HFF-Myc (cell line): ENCODE results near the gene STARD7.

ENCODE experiments used
- DNase-seq: peaks from one replicate; pipeline ENCODE4 v3.0.0-alpha.2; 2011; ENCODE audit warnings: low read depth; ENCODE audit errors: extremely low read depth
- H3K4me3 ChIP-seq: replicated peaks from 2 replicates; pipeline ENCODE4 v1.5.1; 2011; ENCODE audit warnings: low read depth, mild to moderate bottlenecking, control low read depth, low read length
- TF ChIP-seq, protein P1 (sequence below): IDR thresholded peaks from 2 replicates; pipeline ENCODE4 v1.5.1; 2012; ENCODE audit warnings: mild to moderate bottlenecking, low read depth, low read length, control low read depth; ENCODE audit errors: missing control alignments

The STARD7 gene

DNA sequence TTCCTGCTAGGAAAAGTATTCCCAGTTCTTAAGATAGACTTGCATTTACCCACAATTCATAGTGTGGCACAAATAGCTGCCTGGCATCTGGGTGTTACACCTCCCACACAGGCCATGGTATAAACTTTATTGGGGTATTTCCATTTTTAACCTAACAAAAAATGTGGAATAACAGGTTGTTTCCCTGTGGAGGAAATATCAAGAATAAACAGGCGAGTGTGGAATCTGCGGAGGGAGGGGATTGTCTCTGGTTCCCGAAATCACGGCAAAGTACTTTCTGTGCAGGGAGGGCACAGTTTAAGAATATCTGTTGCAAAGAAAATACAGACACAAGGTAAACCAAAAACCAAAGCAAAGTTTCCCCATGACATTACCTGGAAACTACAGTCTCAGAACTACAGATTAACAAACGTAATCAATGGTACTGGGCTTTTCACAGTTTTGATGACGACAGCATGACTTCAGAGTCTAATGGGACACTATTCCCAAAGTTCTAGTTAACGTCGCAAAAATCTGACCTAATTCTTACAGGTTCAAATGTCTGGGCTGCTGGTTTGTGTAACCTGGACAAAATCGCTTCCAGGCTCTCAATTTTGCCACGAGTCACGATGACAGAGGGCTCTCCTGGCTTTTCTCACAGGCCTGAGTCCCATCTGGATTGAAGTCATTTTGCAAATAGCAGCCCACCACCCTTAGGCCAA lies 1.4 kb downstream of the STARD7 start:
- TF ChIP-seq, protein P1, sequence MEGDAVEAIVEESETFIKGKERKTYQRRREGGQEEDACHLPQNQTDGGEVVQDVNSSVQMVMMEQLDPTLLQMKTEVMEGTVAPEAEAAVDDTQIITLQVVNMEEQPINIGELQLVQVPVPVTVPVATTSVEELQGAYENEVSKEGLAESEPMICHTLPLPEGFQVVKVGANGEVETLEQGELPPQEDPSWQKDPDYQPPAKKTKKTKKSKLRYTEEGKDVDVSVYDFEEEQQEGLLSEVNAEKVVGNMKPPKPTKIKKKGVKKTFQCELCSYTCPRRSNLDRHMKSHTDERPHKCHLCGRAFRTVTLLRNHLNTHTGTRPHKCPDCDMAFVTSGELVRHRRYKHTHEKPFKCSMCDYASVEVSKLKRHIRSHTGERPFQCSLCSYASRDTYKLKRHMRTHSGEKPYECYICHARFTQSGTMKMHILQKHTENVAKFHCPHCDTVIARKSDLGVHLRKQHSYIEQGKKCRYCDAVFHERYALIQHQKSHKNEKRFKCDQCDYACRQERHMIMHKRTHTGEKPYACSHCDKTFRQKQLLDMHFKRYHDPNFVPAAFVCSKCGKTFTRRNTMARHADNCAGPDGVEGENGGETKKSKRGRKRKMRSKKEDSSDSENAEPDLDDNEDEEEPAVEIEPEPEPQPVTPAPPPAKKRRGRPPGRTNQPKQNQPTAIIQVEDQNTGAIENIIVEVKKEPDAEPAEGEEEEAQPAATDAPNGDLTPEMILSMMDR, result no peak
- peak overlapping the region; percentile 92 for H3K4me3 ChIP-seq
- DNase-seq, result no peak

DNA sequence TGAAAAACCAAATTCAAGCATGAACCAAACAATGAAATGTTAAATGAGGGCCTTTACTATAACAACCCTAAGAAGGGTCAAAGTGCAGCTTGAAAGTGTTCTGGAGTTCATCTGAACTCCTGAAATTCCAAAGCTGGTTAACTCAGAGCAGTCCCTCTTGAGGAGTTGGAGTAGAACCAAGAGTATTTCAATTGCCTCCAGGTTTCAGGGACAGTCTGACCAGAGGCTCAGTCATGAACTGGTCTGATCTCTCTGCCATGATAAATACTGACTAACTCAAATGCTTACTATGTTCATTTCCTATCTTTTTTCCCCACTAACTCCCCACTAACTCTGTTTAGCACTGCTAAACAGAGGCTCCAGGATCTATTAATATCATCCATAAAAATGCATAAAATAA lies 2.7 kb downstream of the STARD7 start:
- peak overlapping the region; percentile 92 for H3K4me3 ChIP-seq
- DNase-seq, result no peak
- TF ChIP-seq, protein P1, result no peak

DNA sequence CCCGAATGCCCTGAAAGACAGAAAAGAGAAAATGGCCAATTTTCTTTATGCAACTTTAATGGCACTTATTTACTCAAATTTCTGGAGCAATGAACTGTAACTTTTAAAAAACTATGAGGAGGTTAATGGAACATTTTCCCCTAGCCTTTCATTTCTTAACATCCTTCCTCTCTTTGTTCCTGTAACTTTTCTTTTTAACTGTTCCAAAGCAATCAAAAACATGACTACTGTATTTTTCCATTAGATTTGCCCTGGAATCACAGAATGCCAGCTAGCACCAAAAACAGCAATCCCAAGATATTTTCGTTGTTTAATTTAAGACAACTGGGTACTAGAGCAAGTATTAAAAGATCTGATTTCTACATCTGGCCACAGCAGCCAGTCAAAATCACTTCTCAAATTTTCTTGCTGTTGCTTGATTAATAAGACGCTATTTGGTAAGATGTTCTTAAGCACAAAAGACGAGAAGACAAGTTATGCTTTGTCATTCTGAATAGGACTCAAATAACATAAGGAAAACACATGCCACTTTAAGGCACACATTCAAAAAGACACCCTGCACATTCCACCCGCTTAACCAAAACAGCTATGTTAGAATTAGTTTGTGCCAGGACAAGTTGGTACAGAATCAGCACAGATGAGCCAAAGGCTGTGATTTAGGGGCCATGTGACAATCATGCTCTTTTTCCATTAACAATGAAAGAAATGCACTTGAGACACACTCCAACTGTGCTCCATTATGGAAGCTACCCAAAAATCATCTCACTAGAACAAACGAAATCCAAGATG lies 3.6 kb downstream of the STARD7 start:
- DNase-seq, result no peak
- peak overlapping the region; percentile 92 for H3K4me3 ChIP-seq

DNA sequence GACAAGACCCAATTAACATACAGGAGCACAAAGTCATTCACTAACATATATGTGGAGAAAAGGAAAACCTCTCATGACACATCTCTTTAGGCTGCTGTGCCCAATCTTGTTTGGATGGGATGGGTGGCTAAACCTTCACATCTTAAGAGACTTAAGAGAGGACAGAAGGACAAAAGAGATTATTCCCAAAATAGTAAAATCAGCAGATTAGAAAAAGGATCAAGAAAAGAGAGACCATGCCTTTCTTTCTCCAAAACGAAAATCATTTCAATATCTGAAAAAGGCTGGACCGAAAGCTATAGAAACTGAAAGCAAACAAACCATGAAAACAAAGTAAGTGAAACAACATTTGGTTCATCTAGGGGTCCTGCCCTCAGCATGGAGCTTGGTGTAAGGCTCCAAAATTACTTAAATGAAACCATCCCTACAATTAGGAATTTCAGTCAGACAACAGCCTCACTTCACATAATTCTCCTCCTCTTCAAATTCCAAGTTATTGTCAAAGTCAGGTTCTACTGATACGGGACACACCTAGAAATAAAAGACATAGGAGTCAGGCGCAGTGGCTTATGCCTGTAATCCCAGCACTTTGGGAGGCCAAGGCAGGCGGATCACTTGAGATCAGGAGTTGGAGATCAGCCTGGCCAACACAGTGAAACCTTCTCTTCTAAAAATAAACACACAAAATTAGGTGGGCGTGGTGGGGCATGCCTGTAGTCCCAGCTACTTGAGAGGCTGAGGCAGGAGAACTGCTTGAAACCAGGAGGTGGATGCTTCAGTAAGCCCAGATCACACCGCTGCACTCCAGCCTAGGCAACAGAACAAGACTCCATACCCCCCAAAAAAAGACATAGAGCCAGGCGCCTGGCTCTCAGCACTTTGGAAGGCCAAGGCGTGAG lies 5.2 kb downstream of the STARD7 start:
- no peak for DNase-seq
- no peak overlapping the region for H3K4me3 ChIP-seq

More for the DNA sequence above, 3.6 kb downstream of the STARD7 start:
- TF ChIP-seq, protein P1, result no peak

DNA sequence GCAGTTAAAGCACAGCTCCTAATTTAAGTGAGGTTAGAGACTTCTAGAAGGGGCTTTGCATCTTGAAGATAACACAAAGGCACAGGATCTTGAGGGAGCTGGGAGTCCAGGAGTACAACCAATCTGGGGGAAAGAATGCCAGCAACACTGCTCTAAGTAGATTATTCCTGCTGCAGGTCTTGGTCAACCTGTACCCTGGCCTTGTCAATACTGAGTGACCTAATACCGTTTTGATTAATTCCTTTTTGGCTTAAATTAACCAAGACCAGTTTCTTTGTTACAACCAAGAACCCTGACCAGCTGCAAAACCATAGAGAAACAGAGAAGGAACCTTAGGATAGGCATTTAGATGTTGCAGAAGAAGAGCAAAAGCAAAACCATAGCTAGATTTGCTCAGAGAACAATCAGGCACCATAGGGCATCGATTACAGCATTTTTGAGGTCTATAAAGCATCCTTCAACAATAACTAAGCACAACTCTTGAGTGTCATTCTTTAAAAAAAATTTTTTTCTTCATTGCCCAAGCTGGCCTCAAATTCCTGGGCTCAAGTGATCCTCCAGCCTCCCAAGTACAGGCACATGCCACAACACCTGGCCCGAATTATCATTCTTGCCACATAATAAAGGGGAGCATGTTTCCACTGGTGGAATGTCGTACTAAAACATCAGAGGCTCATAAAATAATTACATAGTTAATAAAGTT lies 6.3 kb downstream of the STARD7 start:
- TF ChIP-seq, protein P1, result no peak
- DNase-seq, result no peak
- no peak overlapping the region for H3K4me3 ChIP-seq

More for the DNA sequence above, 5.2 kb downstream of the STARD7 start:
- TF ChIP-seq, protein P1, result no peak

DNA sequence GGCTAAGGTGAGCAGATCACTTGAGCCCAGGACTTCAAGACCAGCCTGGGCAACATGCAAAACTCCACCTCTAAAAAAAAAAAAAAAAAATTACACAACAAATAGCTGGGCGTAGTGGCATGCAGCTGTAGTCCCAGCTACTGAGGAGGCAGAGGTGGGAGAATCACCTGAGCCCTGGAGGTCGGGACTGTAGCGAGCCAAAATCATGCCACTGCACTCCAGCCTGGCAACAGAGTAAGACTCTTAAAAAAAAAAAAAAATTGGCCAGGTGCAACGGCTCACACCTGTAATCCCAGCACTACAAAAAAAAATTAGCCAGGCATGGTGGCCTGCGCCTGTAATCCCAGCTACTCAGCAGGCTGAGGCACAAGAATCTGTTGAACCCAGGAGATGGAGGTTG lies 7.3 kb downstream of the STARD7 start:
- DNase-seq, result no peak
- no peak overlapping the region for H3K4me3 ChIP-seq
- TF ChIP-seq, protein P1, result no peak
